ENCODE data around the gene PPM1J.
"Not testable (repeated sequence)": the region's sequence is repeated elsewhere in the genome, so short reads cannot be mapped to it uniquely, and the experiment has no call there.

- not testable (repeated sequence) for TF ChIP-seq CSRNP3 (CRISPR knock-in tag; IDR thresholded peaks at IDR 0.05); ARNTL (CRISPR knock-in tag; IDR thresholded peaks at IDR 0.05; ENCODE audit: borderline replicate concordance, low read depth); POU6F1 (CRISPR knock-in tag; IDR thresholded peaks at IDR 0.05; ENCODE audit: borderline replicate concordance, low read depth); ZFP3 (CRISPR knock-in tag; IDR thresholded peaks at IDR 0.05); ZNF565 (CRISPR knock-in tag; conservative IDR thresholded peaks at IDR 0.05; ENCODE audit: low read depth); ZNF70 (CRISPR knock-in tag; IDR thresholded peaks at IDR 0.05); PATZ1 (CRISPR knock-in tag; IDR thresholded peaks at IDR 0.05; ENCODE audit: borderline replicate concordance); TCF4 (CRISPR knock-in tag; IDR thresholded peaks at IDR 0.05; ENCODE audit: borderline replicate concordance); ZNF8 (CRISPR knock-in tag; IDR thresholded peaks at IDR 0.05); CREB5 (CRISPR knock-in tag; IDR thresholded peaks at IDR 0.05; ENCODE audit: low read depth); GLIS3 (CRISPR knock-in tag; IDR thresholded peaks at IDR 0.05)
Measured at GRCh38 chr1:112728306-112728971, 13.3 kb upstream of the PPM1J start.

Data from SK-N-SH treated with all-trans-retinoic acid at 6 μM for 48 hours (cell line).